Peyer's patch (tissue), 4 donors: ENCODE measurements around the gene GPX4. TPM values are rescaled to one million over a fixed set of nuclear protein-coding genes. Genes with fewer than 3 reads are reported as not detected.

Experiments used
- DNase-seq, 3 donors: peaks; one replicate each; pipeline ENCODE4 v3.0.0-alpha.2; 2017 to 2019
- H3K27ac ChIP-seq, 4 donors: fragments of 200-600 bp; sonication (generic); one replicate each; pipeline ENCODE4 v1.5.1; 2016 to 2019
- H3K27me3 ChIP-seq, 2 donors: fragments of 200-600 bp; sonication (generic); one replicate each; pipeline ENCODE4 v1.5.1; 2019
- H3K36me3 ChIP-seq, 3 donors: fragments of 200-600 bp; sonication (generic); one replicate each; pipeline ENCODE4 v1.5.1; 2016 to 2019
- H3K4me1 ChIP-seq, 4 donors: fragments of 200-600 bp; sonication (generic); one replicate each; pipeline ENCODE4 v1.5.1; 2016 to 2019
- H3K4me3 ChIP-seq, 4 donors: fragments of 200-600 bp; sonication (generic); 1 replicate in 3 of 4; 2 replicates in 1 of 4; pipeline ENCODE4 v1.5.1; 2016 to 2019; ENCODE audit warnings: mild to moderate bottlenecking in 1 of 4
- H3K9me3 ChIP-seq, 4 donors: fragments of 200-600 bp; sonication (generic); one replicate each; pipeline ENCODE4 v1.5.1; 2016 to 2019; ENCODE audit warnings: mild to moderate bottlenecking in 1 of 4
- POLR2A ChIP-seq, 2 donors: fragments of 450-650 bp; IDR thresholded peaks; one replicate each; pipeline ENCODE4 v1.5.1; 2017; ENCODE audit warnings: antibody characterized with exemption in 2 of 2, mild to moderate bottlenecking in 2 of 2, moderate library complexity in 2 of 2
- total RNA-seq, 4 donors: library from RNA; depleted of rRNA; stranded (reverse); fragments of >200 nt; gene quantifications; one replicate each; pipeline ENCODE4 v1.1.0, GENCODE V29; 2016
- TF ChIP-seq, protein P1 (sequence below), 6 experiments: fragments of 450-650 bp in 4 of 6; fragments of 200-600 bp in 2 of 6; sonication (generic) in 1 of 6; IDR thresholded peaks; one replicate each; pipeline ENCODE4 v1.5.1; 2017 to 2019; ENCODE audit warnings: antibody characterized with exemption in 6 of 6, mild to moderate bottlenecking in 3 of 6, moderate library complexity in 1 of 6

GPX4 gene
- total RNA-seq, 4 donors from 2014 or later, result 258 to 493 (median 326) TPM

DNA sequence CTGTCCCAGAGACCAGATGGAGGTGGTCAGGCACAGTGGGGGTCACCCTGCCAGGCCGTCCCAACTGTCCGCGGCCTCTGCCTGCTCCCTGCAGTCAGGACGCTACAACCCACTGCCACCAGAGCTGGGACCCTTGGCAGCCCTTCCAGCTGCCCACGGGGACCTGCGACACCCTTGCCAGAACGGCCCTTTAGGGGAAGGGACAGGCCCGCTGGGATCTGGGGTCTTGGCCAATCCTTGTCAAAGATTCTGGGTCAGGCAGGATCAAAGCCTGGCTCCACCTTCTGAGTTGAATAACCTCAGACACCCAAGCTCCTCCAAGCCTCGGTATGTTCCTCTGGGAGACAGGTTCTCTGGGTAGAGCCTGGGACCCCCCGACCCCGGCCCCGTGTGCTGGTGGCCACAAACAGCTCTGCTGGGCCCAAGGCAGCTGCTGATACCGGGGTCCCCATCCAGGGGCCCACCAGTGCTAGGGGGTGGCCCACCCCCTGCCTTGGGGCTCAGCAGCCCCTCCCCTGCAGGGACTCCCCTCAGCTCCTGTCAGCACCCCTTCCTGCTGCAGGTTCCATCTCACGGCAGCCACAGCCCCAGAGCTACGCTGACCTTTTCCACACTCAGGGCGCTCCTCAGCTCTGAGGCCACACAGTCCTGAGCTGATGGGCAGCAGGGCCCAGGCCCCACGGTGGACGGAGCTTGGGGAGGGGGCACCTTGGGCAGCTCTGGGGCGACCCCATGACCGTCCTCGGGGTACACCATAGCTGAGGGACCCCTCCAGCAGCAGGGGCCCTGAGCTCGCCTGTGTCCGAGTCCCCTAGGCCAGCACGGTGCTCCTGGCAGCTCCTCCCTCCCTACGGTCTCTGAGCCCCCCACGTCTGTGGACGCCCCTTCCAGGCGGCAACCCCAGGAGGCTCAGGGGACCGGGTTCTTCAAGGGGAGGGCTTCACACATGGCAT, 51.8 kb downstream of the GPX4 start:
- no peak for DNase-seq
- peak overlapping the region in 1 of 4 donors; percentile 31 for H3K4me3 ChIP-seq
- TF ChIP-seq POLR2A (IDR thresholded peaks at IDR 0.05), result no peak
- TF ChIP-seq, protein P1, sequence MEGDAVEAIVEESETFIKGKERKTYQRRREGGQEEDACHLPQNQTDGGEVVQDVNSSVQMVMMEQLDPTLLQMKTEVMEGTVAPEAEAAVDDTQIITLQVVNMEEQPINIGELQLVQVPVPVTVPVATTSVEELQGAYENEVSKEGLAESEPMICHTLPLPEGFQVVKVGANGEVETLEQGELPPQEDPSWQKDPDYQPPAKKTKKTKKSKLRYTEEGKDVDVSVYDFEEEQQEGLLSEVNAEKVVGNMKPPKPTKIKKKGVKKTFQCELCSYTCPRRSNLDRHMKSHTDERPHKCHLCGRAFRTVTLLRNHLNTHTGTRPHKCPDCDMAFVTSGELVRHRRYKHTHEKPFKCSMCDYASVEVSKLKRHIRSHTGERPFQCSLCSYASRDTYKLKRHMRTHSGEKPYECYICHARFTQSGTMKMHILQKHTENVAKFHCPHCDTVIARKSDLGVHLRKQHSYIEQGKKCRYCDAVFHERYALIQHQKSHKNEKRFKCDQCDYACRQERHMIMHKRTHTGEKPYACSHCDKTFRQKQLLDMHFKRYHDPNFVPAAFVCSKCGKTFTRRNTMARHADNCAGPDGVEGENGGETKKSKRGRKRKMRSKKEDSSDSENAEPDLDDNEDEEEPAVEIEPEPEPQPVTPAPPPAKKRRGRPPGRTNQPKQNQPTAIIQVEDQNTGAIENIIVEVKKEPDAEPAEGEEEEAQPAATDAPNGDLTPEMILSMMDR (IDR thresholded peaks at IDR 0.05), result no peak
- no peaks in the 10 kb centered on the region for H3K27me3 ChIP-seq
- peak overlapping the region; percentile 67 to 88 (median 82) for H3K27ac ChIP-seq
- H3K4me1 ChIP-seq, result peaks cover 0 to 27% (median 7%) of the 10 kb centered on the region in 4 donors
- H3K36me3 ChIP-seq, result peaks cover 0 to 49% (median 0%) of the 10 kb centered on the region in 3 donors
- no peaks in the 10 kb centered on the region for H3K9me3 ChIP-seq

Other genes with a start within 250 kb of the GPX4 start
- gene CFD, start 244.3 kb upstream of the GPX4 start, total RNA-seq, result 100 to 1,000 TPM; 140 to 403 (median 303) TPM
- 10 to 100 TPM; 60.2 to 83.6 (median 65.3) TPM for gene MED16, start 210.8 kb upstream of the GPX4 start, total RNA-seq
- gene RNU6-9, start 210.5 kb upstream of the GPX4 start, total RNA-seq, result not detected
- 10 to 100 TPM; 20.8 to 43.5 (median 34.8) TPM for gene R3HDM4, start 190.8 kb upstream of the GPX4 start, total RNA-seq
- not detected for gene KISS1R, start 186.7 kb upstream of the GPX4 start, total RNA-seq
- 10 to 100 TPM in 1 of 4 donors, 1 to 10 TPM in 3; 2.8 to 11.0 (median 4.9) TPM for gene ARID3A, start 178.0 kb upstream of the GPX4 start, total RNA-seq
- gene WDR18, start 119.6 kb upstream of the GPX4 start, total RNA-seq, result 10 to 100 TPM; 26.4 to 58.8 (median 40.5) TPM
- not detected for gene GRIN3B, start 103.6 kb upstream of the GPX4 start, total RNA-seq
- gene TMEM259, start 82.9 kb upstream of the GPX4 start, total RNA-seq, result 100 to 1,000 TPM; 287 to 409 (median 366) TPM
- gene RNU6-2, start 82.5 kb upstream of the GPX4 start, total RNA-seq, result not detected
- 10 to 100 TPM; 20.6 to 47.0 (median 22.6) TPM for gene CNN2, start 77.4 kb upstream of the GPX4 start, total RNA-seq
- 100 to 1,000 TPM in 1 of 4 donors, 10 to 100 TPM in 3; 30.1 to 162 (median 72.1) TPM for gene ABCA7, start 63.9 kb upstream of the GPX4 start, total RNA-seq
- 100 to 1,000 TPM in 2 of 4 donors, 10 to 100 TPM in 2; 82.6 to 187 (median 118) TPM for gene ARHGAP45, start 36.8 kb upstream of the GPX4 start, total RNA-seq
- gene POLR2E, start 8.6 kb upstream of the GPX4 start, total RNA-seq, result 100 to 1,000 TPM in 2 of 4 donors, 10 to 100 TPM in 2; 74.3 to 107 (median 96.9) TPM
- gene SBNO2, start 70.3 kb downstream of the GPX4 start, total RNA-seq, result 10 to 100 TPM; 26.4 to 71.0 (median 57.8) TPM
- gene STK11, start 101.8 kb downstream of the GPX4 start, total RNA-seq, result 100 to 1,000 TPM in 3 of 4 donors, 10 to 100 TPM in 1; 98.4 to 135 (median 117) TPM
- 1 to 10 TPM in 1 of 4 donors, not detected in 3; 1.9 TPM for gene CBARP, start 134.0 kb downstream of the GPX4 start, total RNA-seq
- gene ATP5F1D, start 137.8 kb downstream of the GPX4 start, total RNA-seq, result 100 to 1,000 TPM in 3 of 4 donors, 10 to 100 TPM in 1; 88.3 to 299 (median 206) TPM
- gene MIDN, start 144.6 kb downstream of the GPX4 start, total RNA-seq, result 100 to 1,000 TPM in 1 of 4 donors, 10 to 100 TPM in 3; 34.7 to 205 (median 98.9) TPM
- gene CIRBP, start 165.3 kb downstream of the GPX4 start, total RNA-seq, result 100 to 1,000 TPM; 258 to 623 (median 458) TPM
- 10 to 100 TPM; 39.6 to 87.7 (median 80.0) TPM for gene FAM174C, start 171.5 kb downstream of the GPX4 start, total RNA-seq
- gene EFNA2, start 181.9 kb downstream of the GPX4 start, total RNA-seq, result 10 to 100 TPM; 21.5 to 34.1 (median 32.3) TPM